HG03571 (cell line): ENCODE data around the gene GOT2.
"Not testable (repeated sequence)": the region's sequence is repeated elsewhere in the genome, so short reads cannot be mapped to it uniquely, and the experiment has no call there.

ENCODE experiments used
- ATAC-seq: cut with Tn5 transposase; IDR thresholded peaks from one replicate; pipeline ENCODE4 v1.9.1; 2021; ENCODE audit not compliant: unreplicated experiment

Gene GOT2

GRCh38 chr16:58723109-58723508 is 11.0 kb downstream of the GOT2 start:
- ATAC-seq: no peak

DNA sequence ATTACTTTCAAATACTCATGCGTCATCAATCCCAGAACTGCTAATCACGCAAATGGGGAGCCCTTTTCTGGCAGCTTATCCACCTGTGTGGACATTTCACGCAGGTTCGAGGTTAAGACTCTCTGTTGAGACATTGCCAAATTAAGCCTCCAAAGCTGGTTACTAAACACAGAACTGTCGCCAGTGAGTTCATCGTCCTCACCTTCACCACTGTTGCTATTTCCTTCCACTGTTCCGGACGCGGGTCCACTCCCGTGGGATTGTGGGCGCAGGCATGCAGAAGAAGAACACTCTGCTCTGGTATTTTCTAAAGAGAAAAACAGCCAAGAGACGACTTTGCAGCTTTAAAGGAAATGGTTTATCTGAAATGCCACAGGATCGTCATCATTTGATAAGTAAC is 16.1 kb downstream of the GOT2 start:
- ATAC-seq: no peak

GRCh38 chr16:58716468-58716867 is 17.6 kb downstream of the GOT2 start:
- ATAC-seq: no peak

DNA sequence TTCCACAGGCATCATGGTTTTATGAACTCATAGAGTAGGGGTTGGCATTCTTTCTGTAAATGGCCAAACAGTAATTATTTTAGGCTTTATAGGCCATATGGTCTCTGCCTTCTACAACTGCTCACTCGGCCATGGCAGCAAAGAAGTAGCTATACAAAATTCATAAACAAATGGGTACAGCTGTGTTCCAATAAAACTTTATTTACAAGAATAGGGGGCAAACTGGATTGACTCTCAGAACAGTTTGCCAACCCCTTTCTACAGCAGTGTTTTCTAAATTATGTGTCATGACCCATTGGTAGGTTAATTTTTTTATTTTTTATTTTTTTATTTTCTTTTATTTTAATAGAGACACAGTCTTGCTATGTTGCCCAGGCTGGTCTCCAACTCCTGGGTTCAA is 20.4 kb downstream of the GOT2 start:
- no peak for ATAC-seq

DNA sequence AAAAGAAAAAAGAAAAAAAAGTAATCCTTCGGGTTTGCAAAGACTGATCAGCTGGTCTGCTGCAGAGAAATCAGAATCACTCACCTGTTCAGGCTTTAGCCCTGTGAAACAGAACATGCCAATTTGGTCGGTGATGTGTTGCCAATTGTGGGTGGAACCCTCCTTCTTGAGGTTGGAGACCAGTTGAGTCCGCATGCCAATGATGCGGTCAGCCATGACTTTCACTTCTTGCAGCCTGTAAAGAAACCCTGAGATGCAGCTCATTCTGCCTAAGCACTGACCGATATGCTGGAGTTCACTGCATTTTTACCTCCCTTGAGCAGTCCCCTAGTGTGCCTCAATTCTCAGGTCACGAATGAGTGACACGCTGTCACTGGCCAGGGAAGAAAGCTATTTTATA is 24.8 kb downstream of the GOT2 start:
- peak; percentile 63 for ATAC-seq

DNA sequence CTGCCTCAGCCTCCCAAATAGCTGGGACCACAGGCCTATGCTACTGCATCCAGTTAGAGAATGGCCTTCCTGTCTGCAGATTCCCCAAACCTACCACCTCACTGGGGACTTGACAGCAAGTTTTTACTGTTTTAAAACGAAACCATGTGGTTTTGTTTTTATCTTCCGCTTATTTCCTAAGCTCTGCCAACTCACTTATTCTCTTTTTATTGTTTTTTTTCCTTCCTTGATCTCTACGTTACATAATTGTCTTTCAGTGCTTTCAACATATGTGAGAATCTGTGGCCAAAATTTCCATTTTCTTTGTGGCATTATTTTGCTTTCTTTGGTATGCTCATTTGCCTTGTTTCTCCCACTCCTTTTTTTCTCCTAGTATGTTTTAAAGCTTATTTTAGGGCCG is 35.0 kb downstream of the GOT2 start:
- no peak for ATAC-seq

DNA sequence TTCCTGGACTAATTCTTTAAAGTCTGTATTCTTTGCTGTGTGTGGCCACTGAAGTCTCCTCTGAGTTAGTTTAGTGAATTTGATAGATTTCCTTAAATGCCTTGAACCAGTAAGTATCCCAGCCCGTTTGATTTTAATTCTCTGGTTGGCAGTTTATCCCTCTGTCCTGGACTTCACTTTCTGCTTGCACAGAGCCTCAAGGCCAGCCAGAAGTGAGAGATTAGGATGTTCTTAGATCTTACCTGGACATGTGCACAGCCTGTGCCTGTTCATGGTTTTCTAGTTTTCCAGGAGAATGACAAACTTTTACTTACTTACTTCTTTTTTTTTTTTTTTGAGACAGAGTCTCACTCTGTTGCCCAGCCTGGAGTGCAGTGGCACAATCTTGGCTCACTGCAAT is 38.7 kb downstream of the GOT2 start:
- no peak for ATAC-seq

DNA sequence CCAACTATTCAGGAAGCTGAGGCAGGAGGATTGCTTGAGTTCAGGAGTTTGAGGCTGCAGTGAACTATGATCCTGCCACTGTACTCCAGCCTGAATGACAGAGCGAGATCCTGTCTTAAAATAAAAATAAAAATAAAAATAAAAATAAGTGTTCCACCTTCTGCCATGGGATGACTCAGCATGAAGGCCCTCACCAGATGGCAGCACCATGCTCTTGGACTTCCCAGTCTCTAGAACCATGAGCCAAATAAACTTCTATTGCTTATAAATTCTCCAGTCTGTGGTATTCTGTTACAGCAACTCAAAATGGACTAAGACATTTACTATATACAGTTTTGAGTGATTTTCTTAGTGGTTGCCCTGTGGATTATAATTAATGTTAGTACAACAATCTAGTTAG is 41.7 kb downstream of the GOT2 start:
- no peak for ATAC-seq

DNA sequence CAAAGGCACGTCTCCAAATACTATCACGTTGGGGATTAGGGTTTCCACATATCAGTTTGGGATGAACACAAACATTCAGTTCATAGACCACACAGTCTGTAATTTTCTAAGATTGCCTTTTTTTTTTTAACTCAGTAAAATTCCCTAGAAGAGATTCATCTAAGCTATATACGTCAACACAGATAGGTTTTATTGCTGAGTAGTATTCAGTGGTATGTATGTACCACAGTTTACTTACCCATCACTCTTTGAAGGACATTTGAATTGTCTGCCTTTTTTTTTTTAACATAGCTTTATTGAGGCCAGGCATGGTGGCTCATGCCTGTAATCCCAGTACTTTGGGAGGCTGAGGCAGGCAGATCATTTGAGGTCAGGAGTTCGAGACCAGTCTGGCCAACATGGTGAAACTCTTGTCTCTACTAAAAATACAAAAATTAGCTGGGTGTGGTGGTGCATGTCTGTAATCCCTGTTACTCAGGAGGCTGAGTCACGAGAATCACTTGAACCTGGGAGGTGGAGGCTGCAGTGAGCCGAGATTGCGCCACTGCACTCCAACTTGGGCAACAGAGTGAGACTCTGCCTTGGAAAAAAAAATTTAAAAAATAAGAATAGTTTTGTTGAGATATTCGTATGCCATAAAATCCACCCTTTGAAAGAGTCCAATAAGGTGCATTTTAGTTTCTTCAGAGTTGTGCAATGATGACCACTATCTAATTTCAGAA is 47.0 kb downstream of the GOT2 start:
- not testable (repeated sequence) for ATAC-seq

DNA sequence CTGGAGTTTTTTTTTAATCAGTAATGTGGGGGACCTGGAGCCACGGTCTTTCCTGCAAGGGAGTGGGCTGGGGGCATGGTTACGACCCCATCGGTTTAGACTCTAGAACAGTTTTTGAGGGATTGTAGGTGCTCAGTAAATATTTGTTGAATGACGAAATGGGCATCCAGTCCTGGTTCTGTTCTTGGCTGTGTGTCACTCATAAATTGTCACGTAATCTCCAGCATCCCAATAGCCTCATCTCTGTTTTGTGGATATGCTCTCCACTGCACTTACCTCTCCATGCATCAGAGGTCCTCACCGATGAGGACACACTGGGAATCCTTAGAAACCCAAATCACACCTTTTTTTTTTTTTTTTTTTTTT is 49.0 kb downstream of the GOT2 start:
- no peak for ATAC-seq

DNA sequence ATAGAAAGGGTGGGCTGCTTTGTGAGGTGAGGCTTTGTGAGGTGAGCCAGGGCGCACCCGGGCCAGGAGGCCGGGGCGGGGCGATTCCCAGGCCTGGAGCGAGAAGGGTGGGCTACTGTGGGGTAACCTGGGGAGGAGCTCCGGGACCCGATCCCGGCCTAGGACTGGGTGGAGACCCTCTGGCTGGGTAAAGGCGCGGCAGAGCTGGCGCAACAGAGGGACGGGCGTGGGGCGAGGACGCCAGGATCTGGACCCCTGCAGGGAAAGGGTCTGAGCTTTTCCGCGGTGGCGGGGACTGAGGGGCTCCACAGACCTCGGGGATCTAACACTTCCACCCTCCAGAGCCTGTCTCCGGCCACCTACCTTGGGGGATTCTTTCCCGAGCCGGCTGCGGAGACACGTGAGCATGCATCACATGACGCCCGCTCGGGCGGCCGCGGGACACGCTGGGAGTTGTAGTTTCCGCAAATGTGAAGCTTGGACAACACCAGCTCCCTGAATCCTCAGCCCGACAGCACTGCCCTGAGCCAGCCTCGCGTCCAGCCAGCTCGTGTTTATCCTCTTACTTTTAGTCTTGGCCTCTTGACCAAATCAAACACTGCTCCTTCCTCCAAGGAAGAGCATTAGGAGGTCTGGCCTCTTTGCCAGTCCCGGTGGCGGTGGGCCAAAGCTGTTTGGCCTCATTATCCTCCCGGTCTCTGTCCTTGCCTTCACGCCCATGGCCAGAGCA is 49.6 kb downstream of the GOT2 start, which contains the start of gene SLC38A7:
SLC38A7 (minus strand) TSS at position 417 of the 730 bp plus-strand sequence. CDS start 4,644 bp downstream, outside the sequence.
- ATAC-seq: peak; percentile 98

GRCh38 chr16:58684001-58684353 is 50.1 kb downstream of the GOT2 start:
- peak; percentile 7 for ATAC-seq

DNA sequence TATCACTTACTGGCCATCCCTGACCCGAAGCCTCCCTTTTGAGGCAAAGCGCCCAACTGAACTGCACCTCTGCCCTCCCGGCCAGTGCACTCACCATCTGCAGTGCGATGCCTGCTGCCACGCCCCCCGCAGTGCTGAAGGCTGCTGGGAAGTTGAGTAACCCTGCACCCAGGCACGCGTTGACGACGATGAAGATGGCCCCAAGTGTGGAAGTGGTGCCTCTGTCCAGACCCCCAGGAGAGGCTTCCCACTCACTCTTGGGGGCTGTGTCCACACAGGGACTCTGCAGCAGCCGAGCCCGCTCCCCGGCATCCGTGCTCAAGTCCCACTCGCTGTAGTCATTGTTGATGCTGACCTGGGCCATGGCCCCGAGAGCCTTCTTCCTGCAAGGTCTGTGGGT is 54.4 kb downstream of the GOT2 start:
- no peak for ATAC-seq

DNA sequence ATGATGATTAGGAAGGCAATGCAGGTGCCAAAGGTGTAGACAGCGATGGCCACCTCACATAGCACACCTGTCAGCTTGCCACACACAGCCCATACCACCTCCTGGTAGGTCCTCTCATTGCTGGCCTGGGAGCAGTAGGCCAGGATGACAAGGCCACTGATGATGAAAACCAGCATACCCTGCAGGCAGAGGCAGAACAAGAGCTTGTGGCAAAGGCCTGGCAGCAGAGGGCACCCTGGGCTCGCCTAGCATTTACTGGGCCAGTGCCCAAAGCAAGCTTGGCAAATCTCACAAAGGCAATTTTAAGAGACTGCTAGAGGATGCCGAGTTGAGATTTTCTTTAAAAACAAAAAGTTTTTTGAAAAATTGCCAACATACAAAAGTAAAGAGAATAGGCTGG is 55.4 kb downstream of the GOT2 start:
- no peak for ATAC-seq

DNA sequence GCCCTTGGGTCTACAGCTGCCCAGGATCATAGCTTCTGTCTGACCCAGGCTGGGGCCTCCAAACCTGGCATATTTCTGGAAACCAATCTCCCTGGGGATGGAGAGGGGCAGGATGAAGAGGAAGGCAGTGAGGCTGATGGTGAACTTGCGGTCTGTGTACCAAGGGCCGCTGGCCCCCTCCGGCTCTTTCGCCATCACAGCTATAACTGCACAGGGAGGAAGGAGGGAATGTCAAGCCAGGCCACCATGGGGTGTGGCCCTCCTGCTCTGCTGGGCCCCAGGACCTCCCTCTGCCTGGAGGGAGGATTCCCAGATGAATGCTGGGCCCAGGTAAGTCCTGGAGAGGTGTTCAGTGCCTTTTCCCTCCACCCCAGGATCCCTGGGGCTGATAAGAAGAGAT is 55.8 kb downstream of the GOT2 start:
- no peak for ATAC-seq

DNA sequence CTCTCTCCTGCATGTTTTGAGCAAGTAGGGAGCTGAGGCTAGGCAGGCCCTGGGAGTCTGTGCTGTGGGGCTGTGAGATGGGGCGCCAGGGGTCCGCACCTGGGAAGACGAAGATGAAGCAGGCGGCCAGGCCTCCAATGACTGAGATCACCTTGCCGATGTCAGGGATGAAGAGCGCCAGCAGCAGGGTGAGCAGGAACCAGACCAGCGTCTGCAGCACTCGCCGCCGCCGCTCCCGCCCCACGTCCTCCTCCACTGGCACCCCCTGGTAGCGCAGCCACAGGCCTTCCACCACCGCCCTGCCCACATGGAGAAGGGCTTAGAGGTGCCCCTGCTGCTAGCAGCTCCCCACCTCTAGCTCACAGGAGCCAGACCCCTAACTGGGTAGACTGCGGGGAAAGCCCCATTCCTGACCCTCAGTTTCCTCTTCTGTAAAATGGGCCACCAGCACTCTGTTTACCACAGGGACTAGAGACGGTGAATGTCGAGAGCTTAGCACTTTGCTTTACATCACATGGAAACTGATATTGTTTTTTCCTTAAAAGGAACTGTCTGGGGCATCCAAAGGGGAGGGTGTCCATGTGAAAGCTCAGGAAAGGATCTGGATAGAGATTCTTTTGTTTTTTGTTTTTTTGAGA is 63.1 kb downstream of the GOT2 start:
- ATAC-seq: no peak

GRCh38 chr16:58670177-58670576 is 63.9 kb downstream of the GOT2 start:
- no peak for ATAC-seq

- ATAC-seq: no peak
These were observed 68.9 kb downstream of the GOT2 start for GRCh38 chr16:58665200-58665599.

GRCh38 chr16:58661199-58661830 is 72.8 kb downstream of the GOT2 start:
- no peak for ATAC-seq

DNA sequence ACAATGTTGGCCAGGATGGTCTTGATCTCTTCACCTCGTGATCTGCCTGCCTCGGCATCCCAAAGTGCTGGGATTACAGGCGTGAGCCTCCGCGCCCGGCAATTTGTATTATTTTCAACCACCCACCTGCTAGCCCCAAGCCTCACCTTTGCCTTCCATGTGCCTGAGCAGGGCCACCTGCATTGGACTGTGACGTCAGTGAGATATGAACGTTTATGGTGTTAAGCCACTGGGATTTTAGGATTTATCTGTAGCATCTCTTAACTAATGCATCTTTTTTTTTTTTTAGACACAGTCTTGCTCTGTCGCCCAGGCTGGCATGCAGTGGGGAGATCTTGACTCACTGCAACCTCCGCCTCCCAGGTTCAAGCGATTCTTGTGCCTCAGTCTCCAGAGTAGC is 74.2 kb downstream of the GOT2 start:
- ATAC-seq: not testable (repeated sequence)

- no peak for ATAC-seq
These were observed 75.3 kb downstream of the GOT2 start for GRCh38 chr16:58658796-58659211.
